Measurements from ENCODE around the gene SOAT2. TPM values are rescaled to one million over a fixed set of nuclear protein-coding genes. Genes with fewer than 3 reads are reported as not detected.
A peak's percentile ranks its signal among the peaks of the same experiment; 100 is the strongest.

Gene SOAT2
- total RNA-seq, 2 donors from 2014 or later = not detected

DNA sequence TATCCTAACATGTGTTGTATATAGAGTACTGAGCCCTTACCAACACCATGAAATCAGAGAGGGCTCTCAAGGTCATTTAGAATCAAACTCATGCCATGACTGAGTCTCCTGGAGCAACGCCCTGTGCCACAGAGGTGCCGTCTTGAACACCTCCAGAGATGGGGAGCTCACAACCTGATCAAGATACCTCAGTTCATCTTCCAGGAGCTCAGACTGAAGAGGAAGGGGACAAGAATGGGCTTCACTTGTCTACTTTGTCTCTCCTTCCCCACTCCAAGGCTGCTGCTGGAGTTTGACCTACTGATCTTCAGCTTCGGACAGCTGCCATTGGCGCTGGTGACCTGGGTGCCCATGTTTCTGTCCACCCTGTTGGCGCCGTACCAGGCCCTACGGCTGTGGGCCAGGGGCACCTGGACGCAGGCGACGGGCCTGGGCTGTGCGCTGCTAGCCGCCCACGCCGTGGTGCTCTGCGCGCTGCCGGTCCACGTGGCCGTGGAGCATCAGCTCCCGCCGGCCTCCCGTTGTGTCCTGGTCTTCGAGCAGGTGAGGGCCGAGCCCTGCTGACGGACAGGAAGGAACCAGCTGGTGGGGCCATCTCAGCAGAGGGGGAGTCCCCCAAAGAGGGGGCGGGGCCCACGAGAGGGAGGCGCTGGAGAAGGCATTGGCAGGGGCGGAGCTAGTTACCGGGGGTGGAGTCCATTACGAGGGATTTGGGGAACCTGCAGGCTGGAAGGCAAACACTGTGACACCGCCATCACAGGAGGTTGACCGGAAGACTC lies 12.0 kb downstream of the SOAT2 start:
- H3K9me3 ChIP-seq = no peaks in the 10 kb centered on the region
- no peaks in the 10 kb centered on the region for H3K27me3 ChIP-seq
- peaks cover 0 to 14% of the 10 kb centered on the region in 2 donors for H3K4me1 ChIP-seq
- no peaks in the 10 kb centered on the region for H3K36me3 ChIP-seq
- TF ChIP-seq, protein P1, sequence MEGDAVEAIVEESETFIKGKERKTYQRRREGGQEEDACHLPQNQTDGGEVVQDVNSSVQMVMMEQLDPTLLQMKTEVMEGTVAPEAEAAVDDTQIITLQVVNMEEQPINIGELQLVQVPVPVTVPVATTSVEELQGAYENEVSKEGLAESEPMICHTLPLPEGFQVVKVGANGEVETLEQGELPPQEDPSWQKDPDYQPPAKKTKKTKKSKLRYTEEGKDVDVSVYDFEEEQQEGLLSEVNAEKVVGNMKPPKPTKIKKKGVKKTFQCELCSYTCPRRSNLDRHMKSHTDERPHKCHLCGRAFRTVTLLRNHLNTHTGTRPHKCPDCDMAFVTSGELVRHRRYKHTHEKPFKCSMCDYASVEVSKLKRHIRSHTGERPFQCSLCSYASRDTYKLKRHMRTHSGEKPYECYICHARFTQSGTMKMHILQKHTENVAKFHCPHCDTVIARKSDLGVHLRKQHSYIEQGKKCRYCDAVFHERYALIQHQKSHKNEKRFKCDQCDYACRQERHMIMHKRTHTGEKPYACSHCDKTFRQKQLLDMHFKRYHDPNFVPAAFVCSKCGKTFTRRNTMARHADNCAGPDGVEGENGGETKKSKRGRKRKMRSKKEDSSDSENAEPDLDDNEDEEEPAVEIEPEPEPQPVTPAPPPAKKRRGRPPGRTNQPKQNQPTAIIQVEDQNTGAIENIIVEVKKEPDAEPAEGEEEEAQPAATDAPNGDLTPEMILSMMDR (IDR thresholded peaks at IDR 0.05) = no peak
- DNase-seq (ENCODE audit: low spot score) = no peak
- H3K27ac ChIP-seq = peak overlapping the region; percentile 57 to 81
- H3K4me3 ChIP-seq = no peak overlapping the region

DNA sequence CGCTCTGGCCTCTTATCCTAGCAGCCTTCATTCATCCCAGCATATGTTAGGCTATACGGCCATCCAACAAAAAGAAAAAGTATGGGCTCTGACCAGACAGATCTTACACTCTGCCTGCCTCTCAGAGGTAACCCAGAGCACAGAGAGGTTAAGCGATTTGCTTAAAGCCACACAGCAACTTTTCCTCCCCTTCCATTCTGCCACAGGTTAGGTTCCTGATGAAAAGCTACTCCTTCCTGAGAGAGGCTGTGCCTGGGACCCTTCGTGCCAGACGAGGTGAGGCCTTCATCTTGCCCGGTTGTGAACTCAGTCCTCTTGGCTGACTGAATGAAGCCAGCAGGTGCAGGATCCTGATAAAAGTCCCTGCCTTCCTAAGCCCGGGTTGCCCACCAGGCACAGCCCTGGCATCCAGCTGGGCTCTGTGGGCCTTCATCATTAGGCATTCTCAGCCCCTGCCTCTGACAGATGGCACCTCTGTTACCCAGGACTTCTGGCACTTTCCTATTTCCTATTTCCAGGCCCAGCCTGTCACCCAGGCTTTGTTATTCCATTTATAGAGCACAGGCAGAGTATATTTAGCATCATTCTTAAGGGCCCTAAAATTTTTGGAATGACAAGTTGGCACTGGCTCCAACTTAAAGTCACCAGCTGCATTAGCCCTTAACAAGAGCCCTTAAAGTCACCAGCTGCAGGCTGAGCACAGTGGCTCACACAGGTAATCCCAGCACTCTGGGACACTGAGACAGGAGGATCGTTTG lies 12.8 kb downstream of the SOAT2 start:
- no peak overlapping the region for H3K4me3 ChIP-seq
- H3K27ac ChIP-seq = peak overlapping the region; percentile 57 to 81
- no peak for DNase-seq (ENCODE audit: low spot score)
- no peaks in the 10 kb centered on the region for H3K36me3 ChIP-seq
- TF ChIP-seq, protein P1 (IDR thresholded peaks at IDR 0.05) = no peak
- H3K27me3 ChIP-seq = no peaks in the 10 kb centered on the region
- no peaks in the 10 kb centered on the region for H3K9me3 ChIP-seq
- peaks cover 0 to 14% of the 10 kb centered on the region in 2 donors for H3K4me1 ChIP-seq

DNA sequence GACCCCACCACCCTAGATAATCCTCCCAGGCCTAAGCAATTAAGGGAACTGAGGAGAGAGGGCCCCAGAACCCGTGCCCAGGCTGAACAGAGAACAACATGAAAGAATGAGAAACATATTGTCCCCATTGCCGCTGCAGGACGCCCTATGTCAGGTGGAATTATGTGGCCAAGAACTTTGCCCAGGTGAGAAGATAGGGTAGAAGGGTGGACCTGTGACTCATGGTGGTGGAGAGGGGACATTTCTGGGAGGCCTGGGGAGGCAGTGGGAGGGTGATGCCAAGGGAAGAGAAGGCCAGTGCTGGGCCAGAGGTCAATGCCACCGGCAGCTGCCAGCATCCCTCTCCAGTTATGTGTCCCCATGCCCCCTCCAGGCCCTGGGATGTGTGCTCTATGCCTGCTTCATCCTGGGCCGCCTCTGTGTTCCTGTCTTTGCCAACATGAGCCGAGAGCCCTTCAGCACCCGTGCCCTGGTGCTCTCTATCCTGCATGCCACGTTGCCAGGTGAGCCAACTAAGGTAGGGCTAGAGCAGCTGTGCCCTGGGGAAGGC lies 15.5 kb downstream of the SOAT2 start:
- no peaks in the 10 kb centered on the region for H3K27me3 ChIP-seq
- peak; percentile 32 for DNase-seq (ENCODE audit: low spot score)

DNA sequence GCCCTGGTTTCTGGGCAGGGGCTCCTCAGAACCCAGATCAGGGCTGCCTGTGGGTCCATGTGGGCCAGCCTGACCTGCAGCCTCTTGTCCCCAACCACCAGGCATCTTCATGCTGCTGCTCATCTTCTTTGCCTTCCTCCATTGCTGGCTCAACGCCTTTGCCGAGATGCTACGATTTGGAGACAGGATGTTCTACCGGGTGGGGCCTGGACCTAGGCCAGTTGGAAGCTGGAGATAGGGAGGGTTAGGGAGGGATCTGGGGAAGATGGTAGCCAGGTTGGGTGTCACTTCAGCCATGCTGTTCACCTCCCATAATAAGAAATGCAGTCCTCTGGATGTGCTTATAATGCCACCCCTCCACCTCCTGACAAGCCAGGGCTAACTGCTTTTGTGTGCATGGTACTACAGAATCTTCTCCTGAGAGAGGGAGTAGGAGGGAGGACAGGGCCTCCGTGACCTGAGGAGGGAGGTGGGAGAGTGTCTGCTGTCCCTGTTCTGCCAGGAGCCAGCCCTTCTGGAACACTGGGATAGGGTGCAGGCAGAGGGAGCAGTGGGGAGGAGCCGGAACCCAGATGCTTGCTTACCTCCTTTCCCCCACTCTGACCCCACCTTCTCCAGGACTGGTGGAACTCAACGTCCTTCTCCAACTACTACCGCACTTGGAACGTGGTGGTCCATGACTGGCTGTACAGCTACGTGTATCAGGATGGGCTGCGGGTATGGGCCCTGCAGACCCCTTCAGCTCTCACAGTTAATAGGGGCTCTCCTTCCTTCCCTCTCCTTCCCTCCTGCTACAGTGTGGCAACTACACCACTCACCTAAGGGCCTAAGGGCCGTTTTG lies 17.6 kb downstream of the SOAT2 start:
- H3K27ac ChIP-seq = no peak overlapping the region
- TF ChIP-seq, protein P1 (IDR thresholded peaks at IDR 0.05) = no peak
- no peak overlapping the region for H3K4me3 ChIP-seq
- DNase-seq (ENCODE audit: low spot score) = no peak
- H3K27me3 ChIP-seq = no peaks in the 10 kb centered on the region
- no peaks in the 10 kb centered on the region for H3K36me3 ChIP-seq
- H3K4me1 ChIP-seq = peaks cover 0 to 8% of the 10 kb centered on the region in 2 donors
- no peaks in the 10 kb centered on the region for H3K9me3 ChIP-seq

More for the DNA sequence above, 15.5 kb downstream of the SOAT2 start:
- Histone ChIP-seq H3K4me1 (peaks cover 0 to 14% of the 10 kb centered on the region in 2 donors), H3K4me3 (no peak overlapping the region), H3K9me3 (no peaks in the 10 kb centered on the region), H3K36me3 (no peaks in the 10 kb centered on the region), H3K27ac (no peak overlapping the region)
- TF ChIP-seq, protein P1 (IDR thresholded peaks at IDR 0.05) = no peak

DNA sequence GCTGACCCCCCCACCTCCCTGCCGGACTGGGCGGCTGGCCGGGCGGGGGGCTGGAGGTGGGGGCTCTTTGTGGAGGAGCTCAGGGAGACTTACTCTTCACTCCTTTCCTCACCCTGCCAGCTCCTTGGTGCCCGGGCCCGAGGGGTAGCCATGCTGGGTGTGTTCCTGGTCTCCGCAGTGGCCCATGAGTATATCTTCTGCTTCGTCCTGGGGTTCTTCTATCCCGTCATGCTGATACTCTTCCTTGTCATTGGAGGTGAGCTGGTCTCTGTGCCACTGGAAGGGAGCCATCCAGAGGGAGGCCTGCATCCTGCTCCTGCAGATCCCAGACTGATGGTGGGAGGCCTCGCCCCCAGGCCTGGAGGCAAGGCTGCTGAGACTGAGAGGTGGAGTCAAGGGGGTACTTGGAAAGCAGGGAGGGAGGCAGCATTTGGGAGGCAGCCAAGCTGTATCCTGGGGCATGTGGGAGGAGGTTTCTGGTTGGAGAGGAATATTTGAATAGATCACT lies 19.7 kb downstream of the SOAT2 start:
- H3K27me3 ChIP-seq = no peaks in the 10 kb centered on the region
- DNase-seq (ENCODE audit: low spot score) = no peak

More for the DNA sequence above, 19.7 kb downstream of the SOAT2 start:
- Histone ChIP-seq H3K27ac (no peak overlapping the region), H3K36me3 (no peaks in the 10 kb centered on the region), H3K4me3 (no peak overlapping the region), H3K9me3 (no peaks in the 10 kb centered on the region), H3K4me1 (no peaks in the 10 kb centered on the region)
- TF ChIP-seq, protein P1 (IDR thresholded peaks at IDR 0.05) = no peak

All from right atrium auricular region (tissue), 2 donors.